Immature natural killer cell (primary cell): Measurements from ENCODE around the gene PKD2L2. TPM values are rescaled to one million over a fixed set of nuclear protein-coding genes. Genes with fewer than 3 reads are reported as not detected.

Source experiments
- DNase-seq, 3 donors: peaks; one replicate each; pipeline ENCODE4 v3.0.0; 2022; ENCODE audit warnings: mixed read lengths in 1 of 3
- H3K27ac Mint-ChIP-seq, 6 donors: one replicate each; pipeline ENCODE4 v1.8.0; 2020; ENCODE audit warnings: mixed read lengths in 6 of 6, mild to moderate bottlenecking in 5 of 6, inconsistent platforms in 4 of 6, moderate library complexity in 3 of 6
- H3K27me3 Mint-ChIP-seq, 3 donors: one replicate each; pipeline ENCODE4 v1.8.0; 2020 to 2021; ENCODE audit warnings: low read depth in 3 of 3, mild to moderate bottlenecking in 3 of 3, mixed read lengths in 3 of 3, moderate library complexity in 3 of 3, inconsistent platforms in 1 of 3
- H3K36me3 Mint-ChIP-seq, 3 donors: one replicate each; pipeline ENCODE4 v1.8.0; 2020; ENCODE audit warnings: mixed read lengths in 3 of 3, inconsistent platforms in 2 of 3, mild to moderate bottlenecking in 2 of 3
- H3K4me1 Mint-ChIP-seq, 2 donors: one replicate each; pipeline ENCODE4 v1.8.0; 2020; ENCODE audit warnings: inconsistent platforms in 2 of 2, mild to moderate bottlenecking in 2 of 2, mixed read lengths in 2 of 2, moderate library complexity in 1 of 2
- H3K4me3 Mint-ChIP-seq, 5 donors: one replicate each; pipeline ENCODE4 v1.8.0; 2020; ENCODE audit warnings: mild to moderate bottlenecking in 5 of 5, mixed read lengths in 5 of 5, inconsistent platforms in 3 of 5, moderate library complexity in 3 of 5
- H3K9me3 Mint-ChIP-seq, 6 donors: one replicate each; pipeline ENCODE4 v1.8.0; 2020; ENCODE audit warnings: mild to moderate bottlenecking in 6 of 6, mixed read lengths in 6 of 6, inconsistent platforms in 4 of 6, moderate library complexity in 3 of 6
- polyA plus RNA-seq, 3 donors: library from polyadenylated mRNA; unstranded; fragments of 300-500 nt; fragmentation: Illumina TruSeq; gene quantifications; one replicate each; pipeline ENCODE4 v1.2.3, GENCODE V29; 2021

PKD2L2 gene
- polyA plus RNA-seq, 3 donors from 2014 or later, result 0.23 to 0.30 TPM; not detected in 1

GRCh38 chr5:137901011-137901817, 12.0 kb downstream of the PKD2L2 start:
- Mint-ChIP-seq H3K9me3 (no peaks in the 10 kb centered on the region), H3K4me3 (peak overlapping the region in 1 of 5 donors; percentile 19), H3K27me3 (peaks cover 0 to 2% (median 0%) of the 10 kb centered on the region in 3 donors), H3K27ac (no peak overlapping the region), H3K36me3 (peaks cover 0 to 3% (median 0%) of the 10 kb centered on the region in 3 donors), H3K4me1 (no peaks in the 10 kb centered on the region)
- no peak for DNase-seq

- Mint-ChIP-seq H3K27me3 (peaks cover 0 to 2% (median 0%) of the 10 kb centered on the region in 3 donors), H3K4me1 (no peaks in the 10 kb centered on the region), H3K4me3 (no peak overlapping the region), H3K27ac (no peak overlapping the region), H3K36me3 (peaks cover 0 to 3% (median 0%) of the 10 kb centered on the region in 3 donors), H3K9me3 (no peaks in the 10 kb centered on the region)
- DNase-seq, result no peak
Measured at GRCh38 chr5:137902408-137903133, 13.3 kb downstream of the PKD2L2 start.

GRCh38 chr5:137914758-137915157, 25.5 kb downstream of the PKD2L2 start:
- Mint-ChIP-seq H3K4me1 (no peaks in the 10 kb centered on the region), H3K36me3 (peaks cover 0 to 11% (median 3%) of the 10 kb centered on the region in 3 donors), H3K9me3 (peaks cover 13 to 29% (median 25%) of the 10 kb centered on the region in 6 donors), H3K4me3 (no peak overlapping the region), H3K27ac (no peak overlapping the region), H3K27me3 (peaks cover 2 to 24% (median 13%) of the 10 kb centered on the region in 3 donors)
- no peak for DNase-seq

- Mint-ChIP-seq H3K27ac (no peak overlapping the region), H3K4me3 (no peak overlapping the region), H3K36me3 (peaks cover 0 to 11% (median 3%) of the 10 kb centered on the region in 3 donors), H3K9me3 (peaks cover 13 to 29% (median 25%) of the 10 kb centered on the region in 6 donors), H3K27me3 (peaks cover 2 to 21% (median 11%) of the 10 kb centered on the region in 3 donors), H3K4me1 (no peaks in the 10 kb centered on the region)
- no peak for DNase-seq
Measured at GRCh38 chr5:137916923-137917322, 27.7 kb downstream of the PKD2L2 start.

GRCh38 chr5:137921931-137922330, 32.7 kb downstream of the PKD2L2 start:
- peaks cover 0 to 7% (median 7%) of the 10 kb centered on the region in 6 donors for H3K9me3 Mint-ChIP-seq
- H3K36me3 Mint-ChIP-seq, result peaks cover 0 to 3% (median 1%) of the 10 kb centered on the region in 3 donors
- peaks cover 0 to 7% (median 3%) of the 10 kb centered on the region in 3 donors for H3K27me3 Mint-ChIP-seq
- no peak for DNase-seq
- no peak overlapping the region for H3K4me3 Mint-ChIP-seq
- no peaks in the 10 kb centered on the region for H3K4me1 Mint-ChIP-seq
- H3K27ac Mint-ChIP-seq, result no peak overlapping the region

- Mint-ChIP-seq H3K27me3 (no peaks in the 10 kb centered on the region), H3K4me3 (no peak overlapping the region), H3K36me3 (peaks cover 0 to 13% (median 0%) of the 10 kb centered on the region in 3 donors), H3K4me1 (no peaks in the 10 kb centered on the region), H3K27ac (no peak overlapping the region), H3K9me3 (no peaks in the 10 kb centered on the region)
- no peak for DNase-seq
Measured at GRCh38 chr5:137923856-137924255, 34.6 kb downstream of the PKD2L2 start.

GRCh38 chr5:137932800-137933199, 43.5 kb downstream of the PKD2L2 start:
- Mint-ChIP-seq H3K4me3 (no peak overlapping the region), H3K27me3 (peaks cover 0 to 3% (median 0%) of the 10 kb centered on the region in 3 donors), H3K9me3 (no peaks in the 10 kb centered on the region), H3K27ac (peak overlapping the region in 1 of 6 donors; percentile 57), H3K36me3 (peaks cover 0 to 12% (median 9%) of the 10 kb centered on the region in 3 donors), H3K4me1 (no peaks in the 10 kb centered on the region)
- DNase-seq, result no peak

- Mint-ChIP-seq H3K27ac (peak overlapping the region in 1 of 6 donors; percentile 52), H3K4me3 (no peak overlapping the region)
Measured at GRCh38 chr5:137933491-137933911, 44.2 kb downstream of the PKD2L2 start.

GRCh38 chr5:137935190-137935589, 45.9 kb downstream of the PKD2L2 start:
- Mint-ChIP-seq H3K36me3 (peaks cover 8 to 22% (median 17%) of the 10 kb centered on the region in 3 donors), H3K4me3 (no peak overlapping the region), H3K27me3 (peaks cover 0 to 3% (median 0%) of the 10 kb centered on the region in 3 donors), H3K9me3 (no peaks in the 10 kb centered on the region), H3K4me1 (no peaks in the 10 kb centered on the region), H3K27ac (peak overlapping the region in 5 of 6 donors; percentile 8 to 70 (median 51))
- DNase-seq, result no peak

More at GRCh38 chr5:137933491-137933911, 44.2 kb downstream of the PKD2L2 start:
- H3K4me1 Mint-ChIP-seq, result no peaks in the 10 kb centered on the region
- H3K9me3 Mint-ChIP-seq, result no peaks in the 10 kb centered on the region
- H3K36me3 Mint-ChIP-seq, result peaks cover 0 to 12% (median 9%) of the 10 kb centered on the region in 3 donors
- H3K27me3 Mint-ChIP-seq, result peaks cover 0 to 3% (median 0%) of the 10 kb centered on the region in 3 donors
- DNase-seq, result no peak

GRCh38 chr5:137935694-137936093, 46.4 kb downstream of the PKD2L2 start:
- no peaks in the 10 kb centered on the region for H3K4me1 Mint-ChIP-seq

GRCh38 chr5:137937994-137938750, 48.9 kb downstream of the PKD2L2 start:
- H3K27ac Mint-ChIP-seq, result peak overlapping the region in 1 of 6 donors; percentile 45
- H3K36me3 Mint-ChIP-seq, result peaks cover 22 to 47% (median 27%) of the 10 kb centered on the region in 3 donors
- no peak overlapping the region for H3K4me3 Mint-ChIP-seq
- H3K4me1 Mint-ChIP-seq, result no peaks in the 10 kb centered on the region
- H3K9me3 Mint-ChIP-seq, result no peaks in the 10 kb centered on the region
- no peak for DNase-seq
- H3K27me3 Mint-ChIP-seq, result peaks cover 0 to 3% (median 0%) of the 10 kb centered on the region in 3 donors

More at GRCh38 chr5:137935694-137936093, 46.4 kb downstream of the PKD2L2 start:
- DNase-seq, result no peak
- Mint-ChIP-seq H3K27me3 (peaks cover 0 to 3% (median 0%) of the 10 kb centered on the region in 3 donors), H3K4me3 (no peak overlapping the region), H3K27ac (peak overlapping the region in 3 of 6 donors; percentile 16 to 67 (median 51)), H3K9me3 (no peaks in the 10 kb centered on the region), H3K36me3 (peaks cover 8 to 26% (median 17%) of the 10 kb centered on the region in 3 donors)

GRCh38 chr5:137938751-137939143, 49.5 kb downstream of the PKD2L2 start:
- H3K4me1 Mint-ChIP-seq, result no peaks in the 10 kb centered on the region
- H3K27me3 Mint-ChIP-seq, result peaks cover 0 to 3% (median 0%) of the 10 kb centered on the region in 3 donors
- H3K4me3 Mint-ChIP-seq, result no peak overlapping the region
- H3K9me3 Mint-ChIP-seq, result no peaks in the 10 kb centered on the region
- peak overlapping the region in 2 of 6 donors; percentile 49 to 58 for H3K27ac Mint-ChIP-seq
- DNase-seq, result no peak
- H3K36me3 Mint-ChIP-seq, result peaks cover 23 to 48% (median 28%) of the 10 kb centered on the region in 3 donors

GRCh38 chr5:137939331-137939730, 50.1 kb downstream of the PKD2L2 start:
- DNase-seq, result no peak
- peaks cover 29 to 54% (median 34%) of the 10 kb centered on the region in 3 donors for H3K36me3 Mint-ChIP-seq
- no peak overlapping the region for H3K27ac Mint-ChIP-seq
- peaks cover 0 to 3% (median 0%) of the 10 kb centered on the region in 3 donors for H3K27me3 Mint-ChIP-seq
- H3K4me1 Mint-ChIP-seq, result no peaks in the 10 kb centered on the region
- no peaks in the 10 kb centered on the region for H3K9me3 Mint-ChIP-seq
- H3K4me3 Mint-ChIP-seq, result no peak overlapping the region
